Activated CD8-positive, alpha-beta T cell treated with anti-CD3 and anti-CD28 coated beads, Interleukin-2, amount 10 ng/mL, durations not matched to agents 7 days and 5 days (primary cell): ENCODE data around the gene IFNGR1. TPM values are rescaled to one million over a fixed set of nuclear protein-coding genes. Genes with fewer than 3 reads are reported as not detected.
"Not testable (repeated sequence)": the region's sequence is repeated elsewhere in the genome, so short reads cannot be mapped to it uniquely, and the experiment has no call there.

Experiments used
- ATAC-seq: fragments of 150-1000 bp; cut with Tn5 transposase; one replicate; pipeline ENCODE4 v1.10.0; 2021; ENCODE audit warnings: moderate library complexity
- CTCF ChIA-PET: fragments of 350-600 bp; sonication (Branson Sonifier 250); formaldehyde crosslinking; loops from one replicate; lab custom pipeline; 2021; ENCODE audit warnings: antibody characterized with exemption; lab: Charles Lee
- POLR2A ChIA-PET: fragments of 350-600 bp; sonication (Branson Sonifier 250); formaldehyde crosslinking; loops from one replicate; lab custom pipeline; 2021; ENCODE audit warnings: antibody characterized with exemption; lab: Charles Lee
- DNase-seq: peaks from one replicate; pipeline ENCODE4 v3.0.0-alpha.2; 2020
- H3K27ac Mint-ChIP-seq: one replicate; pipeline ENCODE4 v1.8.0; 2021; ENCODE audit warnings: mild to moderate bottlenecking, mixed read lengths
- H3K27me3 Mint-ChIP-seq: one replicate; pipeline ENCODE4 v1.8.0; 2021; ENCODE audit warnings: low read depth, mixed read lengths
- H3K36me3 Mint-ChIP-seq: one replicate; pipeline ENCODE4 v1.8.0; 2021; ENCODE audit warnings: low read depth, mixed read lengths
- H3K4me1 Mint-ChIP-seq: one replicate; pipeline ENCODE4 v1.8.0; 2021; ENCODE audit warnings: low read depth, mixed read lengths
- H3K4me3 Mint-ChIP-seq: one replicate; pipeline ENCODE4 v1.8.0; 2021; ENCODE audit warnings: mild to moderate bottlenecking, mixed read lengths
- H3K9me3 Mint-ChIP-seq: one replicate; pipeline ENCODE4 v1.8.0; 2022; ENCODE audit warnings: mixed read lengths; ENCODE audit not compliant: insufficient read depth
- total RNA-seq, 2 experiments: library from RNA; stranded (reverse); gene quantifications; one replicate each; pipeline ENCODE4 v1.2.3, GENCODE V29; 2021

IFNGR1 gene
- total RNA-seq, 2 experiments from 2014 or later, result 18.7 to 19.8 TPM

- no peak overlapping the region for H3K27ac Mint-ChIP-seq
- H3K27me3 Mint-ChIP-seq, result no peaks in the 10 kb centered on the region
- ChIA-PET POLR2A (no interaction called here), CTCF (no interaction called here)
- peaks cover 5% of the 10 kb centered on the region for H3K4me1 Mint-ChIP-seq
- no peak for DNase-seq
- peaks cover 22% of the 10 kb centered on the region for H3K9me3 Mint-ChIP-seq
- H3K4me3 Mint-ChIP-seq, result no peak overlapping the region
- no peak for ATAC-seq
- peaks cover 67% of the 10 kb centered on the region for H3K36me3 Mint-ChIP-seq
Observed at GRCh38 chr6:137208279-137208678, 10.9 kb downstream of the IFNGR1 start.

GRCh38 chr6:137207457-137207856 lies 11.7 kb downstream of the IFNGR1 start:
- peaks cover 20% of the 10 kb centered on the region for H3K9me3 Mint-ChIP-seq
- DNase-seq, H3K4me3 Mint-ChIP-seq, H3K27me3 Mint-ChIP-seq, POLR2A ChIA-PET, CTCF ChIA-PET, ATAC-seq, H3K27ac Mint-ChIP-seq, H3K4me1 Mint-ChIP-seq: not testable (repeated sequence)
- peaks cover 70% of the 10 kb centered on the region for H3K36me3 Mint-ChIP-seq

GRCh38 chr6:137206577-137206976 lies 12.6 kb downstream of the IFNGR1 start:
- H3K36me3 Mint-ChIP-seq, result peaks cover 69% of the 10 kb centered on the region
- CTCF ChIA-PET, result no interaction called here

GRCh38 chr6:137203256-137203655 lies 15.9 kb downstream of the IFNGR1 start:
- Mint-ChIP-seq H3K4me1 (no peaks in the 10 kb centered on the region), H3K9me3 (no peaks in the 10 kb centered on the region), H3K4me3 (no peak overlapping the region), H3K36me3 (peaks cover 56% of the 10 kb centered on the region), H3K27ac (no peak overlapping the region), H3K27me3 (no peaks in the 10 kb centered on the region)
- ChIA-PET CTCF (interaction anchor here (0.7 to 1.1 kb wide), 3 partner anchors 12 to 237 kb away, joined by 3 to 4 read pairs (median 3); no protein-coding TSS in a partner anchor), POLR2A (no interaction called here)
- ATAC-seq (no peak), DNase-seq (no peak)

More at GRCh38 chr6:137206577-137206976, 12.6 kb downstream of the IFNGR1 start:
- Mint-ChIP-seq H3K9me3 (peaks cover 20% of the 10 kb centered on the region), H3K4me3 (no peak overlapping the region), H3K4me1 (no peaks in the 10 kb centered on the region), H3K27me3 (no peaks in the 10 kb centered on the region), H3K27ac (no peak overlapping the region)
- DNase-seq (no peak), ATAC-seq (no peak)
- POLR2A ChIA-PET, result no interaction called here

GRCh38 chr6:137202078-137202477 lies 17.1 kb downstream of the IFNGR1 start:
- ATAC-seq (no peak), DNase-seq (no peak)
- no peak overlapping the region for H3K4me3 Mint-ChIP-seq
- H3K27me3 Mint-ChIP-seq, result no peaks in the 10 kb centered on the region
- H3K9me3 Mint-ChIP-seq, result peaks cover 5% of the 10 kb centered on the region
- ChIA-PET POLR2A (no interaction called here), CTCF (interaction anchor here (1.2 kb wide), 1 partner anchor 75 kb away, joined by 3 read pairs; no protein-coding TSS in a partner anchor)
- peaks cover 4% of the 10 kb centered on the region for H3K4me1 Mint-ChIP-seq
- H3K36me3 Mint-ChIP-seq, result peaks cover 57% of the 10 kb centered on the region
- no peak overlapping the region for H3K27ac Mint-ChIP-seq

GRCh38 chr6:137201006-137201405 lies 18.2 kb downstream of the IFNGR1 start:
- ChIA-PET POLR2A (no interaction called here), CTCF (interaction anchor here (1.2 to 1.5 kb wide), 2 partner anchors 76 to 107 kb away, joined by 3 to 5 read pairs; no protein-coding TSS in a partner anchor)
- no peak for ATAC-seq
- peaks cover 58% of the 10 kb centered on the region for H3K36me3 Mint-ChIP-seq
- DNase-seq, result no peak
- peaks cover 5% of the 10 kb centered on the region for H3K9me3 Mint-ChIP-seq
- H3K4me3 Mint-ChIP-seq, result no peak overlapping the region
- no peak overlapping the region for H3K27ac Mint-ChIP-seq
- peaks cover 8% of the 10 kb centered on the region for H3K4me1 Mint-ChIP-seq
- no peaks in the 10 kb centered on the region for H3K27me3 Mint-ChIP-seq

- H3K27ac Mint-ChIP-seq, result no peak overlapping the region
- ATAC-seq (no peak), DNase-seq (no peak)
- peaks cover 11% of the 10 kb centered on the region for H3K4me1 Mint-ChIP-seq
- ChIA-PET CTCF (interaction anchor here (1.5 kb wide), 1 partner anchor 106 kb away, joined by 5 read pairs; no protein-coding TSS in a partner anchor), POLR2A (interaction anchor here (0.5 kb wide), 1 partner anchor 508 kb away, joined by 3 read pairs; no protein-coding TSS in a partner anchor)
- H3K27me3 Mint-ChIP-seq, result no peaks in the 10 kb centered on the region
- H3K36me3 Mint-ChIP-seq, result peaks cover 55% of the 10 kb centered on the region
- H3K4me3 Mint-ChIP-seq, result no peak overlapping the region
- peaks cover 5% of the 10 kb centered on the region for H3K9me3 Mint-ChIP-seq
Observed at GRCh38 chr6:137200288-137200687, 18.9 kb downstream of the IFNGR1 start.

- DNase-seq (no peak), ATAC-seq (no peak)
- H3K36me3 Mint-ChIP-seq, result peaks cover 38% of the 10 kb centered on the region
- peaks cover 5% of the 10 kb centered on the region for H3K9me3 Mint-ChIP-seq
- ChIA-PET CTCF (interaction anchor here (0.7 to 1.0 kb wide), 2 partner anchors 29 to 34 kb away, joined by 3 read pairs; no protein-coding TSS in a partner anchor), POLR2A (no interaction called here)
- no peak overlapping the region for H3K27ac Mint-ChIP-seq
- peaks cover 11% of the 10 kb centered on the region for H3K4me1 Mint-ChIP-seq
- no peaks in the 10 kb centered on the region for H3K27me3 Mint-ChIP-seq
- H3K4me3 Mint-ChIP-seq, result no peak overlapping the region
Observed at GRCh38 chr6:137197684-137198645, 21.2 kb downstream of the IFNGR1 start.

GRCh38 chr6:137193256-137194070 lies 25.7 kb downstream of the IFNGR1 start:
- H3K9me3 Mint-ChIP-seq, result peaks cover 27% of the 10 kb centered on the region
- ChIA-PET CTCF (no interaction called here), POLR2A (no interaction called here)

GRCh38 chr6:137192821-137193220 lies 26.4 kb downstream of the IFNGR1 start:
- ATAC-seq (no peak), DNase-seq (no peak)
- no peak overlapping the region for H3K4me3 Mint-ChIP-seq
- H3K9me3 Mint-ChIP-seq, result peaks cover 27% of the 10 kb centered on the region
- ChIA-PET CTCF (no interaction called here), POLR2A (no interaction called here)
- H3K27ac Mint-ChIP-seq, result no peak overlapping the region
- H3K36me3 Mint-ChIP-seq, result peaks cover 26% of the 10 kb centered on the region
- no peaks in the 10 kb centered on the region for H3K27me3 Mint-ChIP-seq
- peaks cover 7% of the 10 kb centered on the region for H3K4me1 Mint-ChIP-seq

More at GRCh38 chr6:137193256-137194070, 25.7 kb downstream of the IFNGR1 start:
- Mint-ChIP-seq H3K36me3 (peaks cover 33% of the 10 kb centered on the region), H3K4me3 (no peak overlapping the region), H3K27ac (no peak overlapping the region), H3K4me1 (peaks cover 11% of the 10 kb centered on the region), H3K27me3 (no peaks in the 10 kb centered on the region)
- ATAC-seq (no peak), DNase-seq (no peak)

GRCh38 chr6:137191670-137192069 lies 27.5 kb downstream of the IFNGR1 start:
- ATAC-seq (no peak), DNase-seq (no peak)
- no peak overlapping the region for H3K4me3 Mint-ChIP-seq
- H3K9me3 Mint-ChIP-seq, result peaks cover 27% of the 10 kb centered on the region
- peaks cover 6% of the 10 kb centered on the region for H3K4me1 Mint-ChIP-seq
- H3K27me3 Mint-ChIP-seq, result no peaks in the 10 kb centered on the region
- peaks cover 24% of the 10 kb centered on the region for H3K36me3 Mint-ChIP-seq
- ChIA-PET CTCF (no interaction called here), POLR2A (no interaction called here)
- no peak overlapping the region for H3K27ac Mint-ChIP-seq
